H1 (cell line): Measurements from ENCODE around the gene PPM1K. TPM values are rescaled to one million over a fixed set of nuclear protein-coding genes. Genes with fewer than 3 reads are reported as not detected.

Experiments used
- EZH2 ChIP-seq: fragments of 200-600 bp; sonication (generic); IDR thresholded peaks from 2 replicates; pipeline ENCODE4 v1.7.1; 2012; ENCODE audit warnings: low read depth, mild to moderate bottlenecking, moderate library complexity, low read length, inconsistent platforms; ENCODE audit not compliant: severe bottlenecking
- POLR2A ChIP-seq, 2 experiments: IDR thresholded peaks; 1 replicate in 1 of 2; 2 replicates in 1 of 2; pipeline ENCODE4 v1.6.1; 2011; ENCODE audit warnings: low read depth in 2 of 2, low read length in 2 of 2, mild to moderate bottlenecking in 2 of 2; ENCODE audit errors: control extremely low read depth in 1 of 2
- POLR2AphosphoS5 ChIP-seq: IDR thresholded peaks from 2 replicates; pipeline ENCODE4 v1.6.1; 2011; ENCODE audit warnings: low read depth, low read length
- RNF2 ChIP-seq: fragments of 200-900, 300-1000 bp; sonication (generic); IDR thresholded peaks from 2 replicates; pipeline ENCODE4 v1.7.1; 2016; ENCODE audit warnings: borderline replicate concordance, low read depth, mild to moderate bottlenecking, antibody characterized with exemption, low read length; ENCODE audit not compliant: poor library complexity, severe bottlenecking; ENCODE audit errors: missing control alignments
- RXRA ChIP-seq: IDR thresholded peaks from 2 replicates; pipeline ENCODE4 v1.6.1; 2011; ENCODE audit warnings: low read depth, mild to moderate bottlenecking, low read length, moderate library complexity; ENCODE audit not compliant: insufficient read depth
- YY1 ChIP-seq: IDR thresholded peaks from 2 replicates; pipeline ENCODE4 v1.6.1; 2011; ENCODE audit warnings: low read depth, mild to moderate bottlenecking, low read length
- polyA plus RNA-seq, 7 experiments: library from polyadenylated mRNA; depleted of rRNA in 3 of 7; stranded (reverse) in 5 of 7; unstranded in 2 of 7; fragments of >200 nt in 5 of 7; fragments of 200-250 nt in 2 of 7; gene quantifications; 1 replicate in 5 of 7; 2 replicates in 1 of 7; 4 replicates in 1 of 7; pipeline versions ENCODE4 v1.2.1 to v1.2.3, GENCODE V29; 2011 to 2013; ENCODE audit warnings: missing spikeins in 2 of 7, mixed read lengths in 2 of 7
- total RNA-seq: library from RNA; stranded (reverse); fragmentation: NEBNext Ultra II Directional; extraction: Animal tissue kit (Norgen Biotek cat#: 25700); gene quantifications from 2 replicates; pipeline ENCODE4 v1.2.1, GENCODE V29; 2021
- TF ChIP-seq, protein P1 (sequence below): IDR thresholded peaks from 2 replicates; pipeline ENCODE4 v1.6.1; 2012; ENCODE audit warnings: inconsistent platforms

The PPM1K gene
- total and polyA plus RNA-seq, 2 of the 8 experiments (the other 6 are each of a cell fraction or from before 2014, with no cell fraction given) = 4.2 to 10.7 TPM

DNA sequence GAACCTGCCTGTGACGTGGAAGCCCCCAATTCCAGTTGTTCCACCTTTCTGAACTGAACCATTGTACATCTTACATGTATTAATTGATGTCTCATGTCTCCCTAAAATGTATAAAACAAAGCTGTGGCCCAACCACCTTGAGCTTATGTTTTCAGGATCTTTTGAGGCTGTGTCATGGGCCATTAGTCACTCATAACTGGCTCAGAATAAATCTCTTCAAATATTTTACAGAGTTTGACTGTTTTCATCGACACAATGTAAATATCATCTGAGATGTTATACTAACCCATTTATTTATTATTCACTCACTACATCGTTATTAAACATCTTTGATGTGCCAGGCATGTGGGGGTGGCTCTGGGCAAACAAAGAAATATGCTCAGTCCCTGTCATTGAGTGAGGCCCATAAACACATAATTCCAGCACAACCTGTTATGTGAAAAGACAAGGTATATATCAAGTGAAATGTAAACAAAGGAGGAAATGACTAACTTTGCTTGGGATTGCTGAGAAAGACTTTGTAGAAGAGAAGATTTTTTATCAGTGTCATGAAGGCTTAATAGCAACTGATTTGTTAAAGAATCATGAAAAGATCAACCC, 34.5 kb upstream of the PPM1K start (continued):
- TF ChIP-seq, protein P1, sequence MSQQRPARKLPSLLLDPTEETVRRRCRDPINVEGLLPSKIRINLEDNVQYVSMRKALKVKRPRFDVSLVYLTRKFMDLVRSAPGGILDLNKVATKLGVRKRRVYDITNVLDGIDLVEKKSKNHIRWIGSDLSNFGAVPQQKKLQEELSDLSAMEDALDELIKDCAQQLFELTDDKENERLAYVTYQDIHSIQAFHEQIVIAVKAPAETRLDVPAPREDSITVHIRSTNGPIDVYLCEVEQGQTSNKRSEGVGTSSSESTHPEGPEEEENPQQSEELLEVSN = no peak
- TF ChIP-seq POLR2AphosphoS5 (no peak), YY1 (no peak), RNF2 (no peak), POLR2A (IDR thresholded peaks at IDR 0.05; ENCODE audit: control extremely low read depth in 1 of 2, low read depth in 2 of 2, low read length in 2 of 2) (no peak), RXRA (no peak), EZH2 (no peak)
